Esophagus squamous epithelium (tissue), 5 donors: ENCODE measurements around the gene SBNO2. TPM values are rescaled to one million over a fixed set of nuclear protein-coding genes. Genes with fewer than 3 reads are reported as not detected.
"Not testable (repeated sequence)": the region's sequence is repeated elsewhere in the genome, so short reads cannot be mapped to it uniquely, and the experiment has no call there.

ENCODE experiments used
- DNase-seq: peaks from one replicate; lab custom pipeline; 2025; lab: John Stamatoyannopoulos, UW
- H3K27ac ChIP-seq, 4 donors: fragments of 200-600 bp; sonication (generic); one replicate each; pipeline ENCODE4 v1.5.1; 2016 to 2019; ENCODE audit warnings: mild to moderate bottlenecking in 1 of 4
- H3K27me3 ChIP-seq, 4 donors: fragments of 200-600 bp; sonication (generic); 1 replicate in 3 of 4; 2 replicates in 1 of 4; pipeline versions ENCODE4 v1.5.1 to v1.6.0; 2017 to 2021; ENCODE audit warnings: antibody characterized with exemption in 1 of 4
- H3K36me3 ChIP-seq, 3 donors: fragments of 200-600 bp; sonication (generic); one replicate each; pipeline ENCODE4 v1.5.1; 2016 to 2019
- H3K4me1 ChIP-seq, 3 donors: fragments of 200-600 bp; sonication (generic); one replicate each; pipeline ENCODE4 v1.5.1; 2017 to 2019
- H3K4me3 ChIP-seq, 4 donors: fragments of 200-600 bp; sonication (generic); 1 replicate in 3 of 4; 2 replicates in 1 of 4; pipeline ENCODE4 v1.5.1; 2016 to 2019; ENCODE audit warnings: mild to moderate bottlenecking in 2 of 4, moderate library complexity in 1 of 4
- H3K9me3 ChIP-seq, 3 donors: fragments of 200-600 bp; sonication (generic); one replicate each; pipeline ENCODE4 v1.5.1; 2016 to 2019
- CTCF ChIP-seq, 6 experiments: fragments of 450-650 bp in 4 of 6; fragments of 200-600 bp in 2 of 6; sonication (generic) in 2 of 6; IDR thresholded peaks; one replicate each; pipeline ENCODE4 v1.5.1; 2016 to 2019; ENCODE audit warnings: antibody characterized with exemption in 6 of 6, mild to moderate bottlenecking in 4 of 6, moderate library complexity in 4 of 6
- POLR2A ChIP-seq, 4 donors: fragments of 450-650 bp; IDR thresholded peaks; one replicate each; pipeline ENCODE4 v1.6.1; 2017; ENCODE audit warnings: antibody characterized with exemption in 4 of 4, mild to moderate bottlenecking in 4 of 4, moderate library complexity in 3 of 4
- WGBS, 2 donors: methylation state at CpG; one replicate each; pipeline ENCODE4 v1.1.5; 2018; 5-methylcytosine and 5-hydroxymethylcytosine counted together
- intact Hi-C: fragments of 100-400 bp; cut with DNase I; formaldehyde crosslinking; loops from one replicate; pipeline ENCODE4 v1.15.0; 2022
- total RNA-seq, 4 donors: library from RNA; depleted of rRNA; stranded (reverse); fragments of >200 nt; gene quantifications; one replicate each; pipeline ENCODE4 v1.1.0, GENCODE V29; 2016
- donor health status: DM: yes; HTN: yes; CAD: no.

SBNO2 gene
- total RNA-seq, 4 donors from 2014 or later, result 31.3 to 84.3 (median 68.3) TPM

DNA sequence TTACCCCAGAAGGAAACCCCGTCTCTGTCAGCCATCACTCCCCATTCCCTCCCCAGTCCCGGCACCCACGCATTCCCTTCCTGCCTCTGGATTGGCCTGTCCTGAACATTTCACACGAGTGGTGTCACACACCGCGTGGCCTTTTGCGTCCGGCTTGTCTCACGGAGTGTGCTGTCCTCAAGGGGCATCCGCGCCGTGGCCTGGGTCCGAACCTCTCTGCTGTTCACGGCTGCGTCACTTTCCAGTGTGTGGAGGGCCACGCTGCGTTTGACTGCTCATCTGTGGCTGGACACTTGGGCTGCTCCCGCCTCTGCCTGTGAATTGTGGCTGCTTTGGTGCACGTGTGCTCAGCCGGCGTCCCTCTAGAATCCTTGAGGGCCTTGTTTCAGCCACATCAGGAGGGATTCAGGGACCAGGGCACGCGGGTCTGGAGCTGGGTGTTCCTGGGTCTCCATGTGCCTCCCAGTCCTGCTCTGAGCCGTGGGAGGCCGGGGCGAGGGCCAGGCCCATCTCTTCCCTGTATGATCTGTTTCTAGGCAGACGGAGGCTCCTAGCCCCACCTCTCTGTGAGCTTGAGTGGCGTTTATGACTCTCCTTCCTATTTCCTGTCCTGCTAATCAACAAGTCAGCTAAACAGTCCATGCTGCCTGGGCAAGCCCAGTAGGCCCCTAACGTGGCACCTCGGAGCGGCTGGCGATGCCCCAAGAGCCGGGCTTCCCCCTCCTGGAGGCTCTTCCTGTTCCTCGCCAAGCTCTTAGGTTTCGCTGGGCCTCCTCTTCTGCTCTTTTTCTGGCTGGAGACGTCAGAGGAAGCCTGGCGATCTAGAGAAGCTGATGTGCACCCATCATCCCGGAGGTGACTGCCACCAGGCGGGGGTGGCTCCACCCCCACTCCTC lies 39.6 kb upstream of the SBNO2 start:
- Histone ChIP-seq H3K27me3 (no peaks in the 10 kb centered on the region), H3K4me1 (peaks cover 63 to 100% (median 93%) of the 10 kb centered on the region in 3 donors), H3K36me3 (peaks cover 0 to 33% (median 0%) of the 10 kb centered on the region in 3 donors), H3K4me3 (peak overlapping the region in 2 of 4 donors; percentile 2 to 47), H3K27ac (peak overlapping the region; percentile 80 to 96 (median 88)), H3K9me3 (no peaks in the 10 kb centered on the region)
- intact Hi-C loops, result no loop called here
- TF ChIP-seq POLR2A (IDR thresholded peaks at IDR 0.05) (peak in 2 of 4 donors; percentile 28 to 64), CTCF (IDR thresholded peaks at IDR 0.05) (no peak)
- WGBS, 2 donors, result 36 to 62% methylated on average over 19 to 31 of the region's 39 CpGs
- no peak for DNase-seq

DNA sequence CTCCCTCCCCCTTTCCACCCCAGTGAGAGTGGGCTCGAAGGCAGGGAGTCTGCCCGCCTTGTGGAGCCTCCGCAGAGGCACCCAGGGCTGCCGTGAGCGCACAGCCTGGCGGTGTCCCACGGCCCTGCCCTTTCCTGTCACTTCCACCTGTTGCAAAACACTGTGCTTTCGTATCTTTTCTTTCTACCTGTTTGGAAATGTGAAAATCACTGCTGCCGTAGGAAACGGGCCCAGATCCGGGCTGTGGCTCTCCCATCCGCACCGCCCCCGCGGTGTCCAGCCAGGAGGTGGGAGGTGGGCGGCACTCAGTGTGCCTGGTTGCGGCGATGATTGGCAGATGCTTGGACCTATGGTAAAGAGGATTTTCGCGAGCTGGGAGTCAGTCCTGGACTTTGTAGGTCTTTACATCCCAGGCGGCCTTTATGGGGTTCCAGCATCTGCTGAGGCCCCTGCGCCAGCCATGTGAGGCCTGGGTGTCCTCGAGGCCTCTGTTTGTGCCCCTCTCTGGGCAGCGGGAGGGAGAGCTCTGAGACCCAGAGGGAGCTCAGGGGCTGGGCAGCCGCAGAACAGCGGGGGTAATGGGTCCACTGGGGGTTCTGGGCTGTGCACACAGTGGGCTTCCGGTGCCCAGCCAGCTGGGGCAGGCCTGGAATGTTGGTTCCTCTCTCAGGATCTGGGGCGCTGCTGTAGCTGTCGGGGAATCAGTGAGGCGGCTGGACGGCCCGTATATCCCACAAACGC lies 37.6 kb upstream of the SBNO2 start:
- intact Hi-C loops, result no loop called here
- WGBS, 2 donors, result 46 to 84% methylated on average over 14 to 22 of the region's 33 CpGs
- Histone ChIP-seq H3K4me1 (peaks cover 75 to 100% (median 89%) of the 10 kb centered on the region in 3 donors), H3K9me3 (no peaks in the 10 kb centered on the region), H3K27ac (peak overlapping the region; percentile 82 to 91 (median 88)), H3K36me3 (peaks cover 0 to 24% (median 0%) of the 10 kb centered on the region in 3 donors), H3K4me3 (peak overlapping the region in 1 of 4 donors; percentile 15), H3K27me3 (no peaks in the 10 kb centered on the region)
- peak in 2 of 6 experiments; percentile 21 to 35 for TF ChIP-seq CTCF (IDR thresholded peaks at IDR 0.05)
- TF ChIP-seq POLR2A (IDR thresholded peaks at IDR 0.05), result no peak
- no peak for DNase-seq

DNA sequence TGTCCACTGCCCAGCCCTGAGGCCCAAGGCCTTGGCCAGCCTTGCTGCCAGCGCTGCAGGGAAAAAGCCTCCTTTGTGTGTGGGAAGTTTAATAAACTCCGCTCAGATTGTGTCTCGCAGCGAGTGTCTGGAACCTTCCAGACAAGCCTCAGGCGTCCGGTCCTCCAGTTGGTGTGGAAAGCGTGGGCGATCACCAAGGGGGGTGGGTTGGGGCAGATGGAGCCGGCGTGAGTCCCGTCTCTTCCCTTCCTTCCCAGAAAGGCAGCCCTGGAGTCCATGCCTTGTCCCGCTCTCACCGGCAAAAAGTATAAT lies 36.1 kb upstream of the SBNO2 start:
- Histone ChIP-seq H3K9me3 (no peaks in the 10 kb centered on the region), H3K36me3 (peaks cover 0 to 22% (median 0%) of the 10 kb centered on the region in 3 donors), H3K27ac (peak overlapping the region; percentile 82 to 91 (median 88)), H3K27me3 (no peaks in the 10 kb centered on the region), H3K4me3 (peak overlapping the region in 1 of 4 donors; percentile 19), H3K4me1 (peaks cover 61 to 91% (median 74%) of the 10 kb centered on the region in 3 donors)
- intact Hi-C loops, result no loop called here
- DNase-seq, result no peak
- WGBS, 2 donors, result 46 to 60% methylated on average over 1 to 6 of the region's 13 CpGs
- TF ChIP-seq POLR2A (IDR thresholded peaks at IDR 0.05) (no peak), CTCF (IDR thresholded peaks at IDR 0.05) (no peak)

- TF ChIP-seq POLR2A (IDR thresholded peaks at IDR 0.05), result peak in 1 of 4 donors; percentile 33
- H3K27me3 ChIP-seq, H3K9me3 ChIP-seq, intact Hi-C loops, DNase-seq: not testable (repeated sequence)
- Histone ChIP-seq H3K4me1 (peaks cover 48 to 91% (median 65%) of the 10 kb centered on the region in 3 donors), H3K36me3 (peaks cover 0 to 22% (median 0%) of the 10 kb centered on the region in 3 donors), H3K4me3 (peak overlapping the region in 1 of 4 donors; percentile 26), H3K27ac (peak overlapping the region; percentile 52 to 91 (median 88))
- 40 to 57% methylated on average over 1 to 4 of the region's 10 CpGs for WGBS, 2 donors
Measured at GRCh38 chr19:1208830-1209229, 34.8 kb upstream of the SBNO2 start.

DNA sequence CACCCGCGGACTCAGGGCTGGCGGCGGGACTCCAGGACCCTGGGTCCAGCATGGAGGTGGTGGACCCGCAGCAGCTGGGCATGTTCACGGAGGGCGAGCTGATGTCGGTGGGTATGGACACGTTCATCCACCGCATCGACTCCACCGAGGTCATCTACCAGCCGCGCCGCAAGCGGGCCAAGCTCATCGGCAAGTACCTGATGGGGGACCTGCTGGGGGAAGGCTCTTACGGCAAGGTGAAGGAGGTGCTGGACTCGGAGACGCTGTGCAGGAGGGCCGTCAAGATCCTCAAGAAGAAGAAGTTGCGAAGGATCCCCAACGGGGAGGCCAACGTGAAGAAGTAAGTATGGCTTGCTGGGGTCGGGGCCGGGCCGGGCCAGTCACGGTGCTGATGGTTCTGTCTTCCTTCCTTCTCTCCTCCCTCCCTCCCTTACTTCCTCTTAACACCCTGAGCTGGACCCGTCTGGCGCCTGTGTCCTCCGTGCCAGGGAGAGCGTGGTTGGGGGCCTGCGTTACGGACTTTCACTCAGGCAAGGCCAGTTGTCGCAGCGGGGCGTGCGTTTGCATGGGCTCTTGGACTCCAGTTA lies 32.9 kb upstream of the SBNO2 start:
- no peak for DNase-seq
- Histone ChIP-seq H3K4me1 (peaks cover 43 to 78% (median 46%) of the 10 kb centered on the region in 3 donors), H3K4me3 (peak overlapping the region; percentile 59 to 81 (median 71)), H3K9me3 (no peaks in the 10 kb centered on the region), H3K36me3 (peaks cover 0 to 16% (median 0%) of the 10 kb centered on the region in 3 donors), H3K27ac (peak overlapping the region; percentile 81 to 91 (median 88)), H3K27me3 (no peaks in the 10 kb centered on the region)
- TF ChIP-seq POLR2A (IDR thresholded peaks at IDR 0.05), result no peak
- no peak for TF ChIP-seq CTCF (IDR thresholded peaks at IDR 0.05)
- intact Hi-C loops, result no loop called here
- 0 to 1% methylated on average over 8 to 38 of the region's 38 CpGs for WGBS, 2 donors
